ENCODE measurements around the gene TSSC4.

TSSC4 gene

DNA sequence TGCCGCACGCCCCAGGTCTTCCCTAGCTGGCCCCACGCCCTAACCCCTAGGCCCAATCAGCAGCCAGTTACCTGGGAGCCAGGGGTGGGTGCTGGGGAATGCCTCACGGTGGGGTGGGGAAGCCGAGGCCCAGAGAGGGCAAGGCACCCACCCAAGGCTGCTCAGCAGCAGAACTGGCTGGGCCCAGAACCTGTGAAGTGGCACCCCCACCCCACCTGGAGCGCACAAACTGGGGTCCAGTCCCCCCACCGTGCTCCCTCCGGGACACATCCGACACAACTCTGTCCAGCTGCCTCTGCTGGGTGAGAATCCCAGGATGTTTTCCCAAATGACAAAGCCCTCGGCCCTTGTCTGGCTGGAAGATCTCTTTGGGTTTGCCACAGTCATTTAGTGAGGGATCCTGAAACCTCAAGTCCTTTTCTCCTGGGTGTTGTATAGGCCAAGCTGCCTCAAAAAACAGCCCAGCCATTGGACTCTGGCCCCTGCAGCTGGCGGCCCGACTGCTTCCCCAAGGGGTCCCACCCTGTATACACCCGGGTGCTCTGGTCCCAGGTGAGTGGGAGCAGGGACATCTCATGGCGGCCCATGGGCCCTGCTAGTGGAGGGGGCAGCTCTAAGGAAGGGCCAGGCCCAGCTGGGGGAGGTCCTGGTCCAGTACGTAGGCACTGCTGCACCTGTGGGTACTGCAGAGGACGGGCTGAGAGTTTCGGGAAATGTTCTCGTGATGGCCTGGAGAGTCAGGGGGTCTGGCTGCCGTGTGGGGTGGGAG is 20.9 kb downstream of the TSSC4 start:
- TF ChIP-seq SPI1 (IDR thresholded peaks at IDR 0.05; ENCODE audit: borderline replicate concordance, low read depth) = no peak
- TF ChIP-seq REST (IDR thresholded peaks at IDR 0.05; ENCODE audit: insufficient replicate concordance, low read depth) = no peak
- H3K27ac ChIP-seq (replicated peaks) = no peak overlapping the region
- no peaks in the 10 kb centered on the region for H3K27me3 ChIP-seq (ENCODE audit: insufficient read depth, poor library complexity, severe bottlenecking)
- no peak overlapping the region for H3K4me3 ChIP-seq (replicated peaks; ENCODE audit: insufficient read depth, low read length)
- DNase-seq (ENCODE audit: low read depth in 1 of 2, low spot score in 1 of 2) = no peak

GRCh38 chr11:2421996-2422395 is 21.4 kb downstream of the TSSC4 start:
- no peak overlapping the region for H3K27ac ChIP-seq (replicated peaks)
- DNase-seq (ENCODE audit: low read depth in 1 of 2, low spot score in 1 of 2) = no peak
- H3K27me3 ChIP-seq (ENCODE audit: insufficient read depth, poor library complexity, severe bottlenecking) = no peaks in the 10 kb centered on the region
- TF ChIP-seq SPI1 (IDR thresholded peaks at IDR 0.05; ENCODE audit: borderline replicate concordance, low read depth) = no peak
- no peak for TF ChIP-seq POLR2AphosphoS5 (IDR thresholded peaks at IDR 0.05; ENCODE audit: low read depth)
- TF ChIP-seq GABPA (IDR thresholded peaks at IDR 0.05; ENCODE audit: low read depth) = no peak
- TF ChIP-seq, protein P1, sequence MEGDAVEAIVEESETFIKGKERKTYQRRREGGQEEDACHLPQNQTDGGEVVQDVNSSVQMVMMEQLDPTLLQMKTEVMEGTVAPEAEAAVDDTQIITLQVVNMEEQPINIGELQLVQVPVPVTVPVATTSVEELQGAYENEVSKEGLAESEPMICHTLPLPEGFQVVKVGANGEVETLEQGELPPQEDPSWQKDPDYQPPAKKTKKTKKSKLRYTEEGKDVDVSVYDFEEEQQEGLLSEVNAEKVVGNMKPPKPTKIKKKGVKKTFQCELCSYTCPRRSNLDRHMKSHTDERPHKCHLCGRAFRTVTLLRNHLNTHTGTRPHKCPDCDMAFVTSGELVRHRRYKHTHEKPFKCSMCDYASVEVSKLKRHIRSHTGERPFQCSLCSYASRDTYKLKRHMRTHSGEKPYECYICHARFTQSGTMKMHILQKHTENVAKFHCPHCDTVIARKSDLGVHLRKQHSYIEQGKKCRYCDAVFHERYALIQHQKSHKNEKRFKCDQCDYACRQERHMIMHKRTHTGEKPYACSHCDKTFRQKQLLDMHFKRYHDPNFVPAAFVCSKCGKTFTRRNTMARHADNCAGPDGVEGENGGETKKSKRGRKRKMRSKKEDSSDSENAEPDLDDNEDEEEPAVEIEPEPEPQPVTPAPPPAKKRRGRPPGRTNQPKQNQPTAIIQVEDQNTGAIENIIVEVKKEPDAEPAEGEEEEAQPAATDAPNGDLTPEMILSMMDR (IDR thresholded peaks at IDR 0.05; ENCODE audit: insufficient read depth, low read length) = no peak
- TF ChIP-seq REST (IDR thresholded peaks at IDR 0.05; ENCODE audit: insufficient replicate concordance, low read depth) = no peak
- no peak overlapping the region for H3K4me3 ChIP-seq (replicated peaks; ENCODE audit: insufficient read depth, low read length)

DNA sequence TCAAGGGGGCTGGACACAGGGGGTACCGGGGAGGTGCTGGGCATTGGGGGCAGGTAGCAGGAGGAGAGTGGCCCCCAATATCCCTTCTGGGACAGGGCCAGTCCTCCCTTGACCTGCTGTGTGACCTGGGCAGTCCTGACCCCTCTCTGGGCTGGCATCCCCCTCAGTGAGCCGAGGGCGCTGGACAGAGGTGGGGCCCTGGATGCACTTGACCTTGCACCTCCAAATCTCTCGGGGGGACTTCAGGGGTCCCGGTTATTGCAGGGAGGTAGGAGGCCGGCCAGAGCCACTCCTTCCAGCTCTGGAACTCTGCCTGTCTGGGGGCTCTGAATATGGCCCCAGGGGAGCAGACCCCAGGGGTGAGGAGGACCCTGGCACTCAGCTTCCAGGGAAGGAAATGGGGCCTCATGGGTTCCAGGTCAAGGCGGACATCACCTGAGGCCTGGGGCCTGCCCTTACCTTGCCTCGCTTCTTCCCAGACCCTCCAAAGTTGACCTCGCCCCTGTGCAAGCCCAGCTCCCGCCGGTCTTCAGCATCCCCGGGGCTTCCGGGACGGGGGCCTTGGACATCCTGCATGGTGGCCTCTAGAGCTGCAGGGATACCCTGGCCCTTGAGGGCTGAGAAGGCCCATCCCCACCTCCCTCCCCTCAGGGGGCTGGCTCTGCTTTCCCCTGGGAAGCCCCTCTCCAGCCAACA is 22.1 kb downstream of the TSSC4 start:
- H3K27me3 ChIP-seq (ENCODE audit: insufficient read depth, poor library complexity, severe bottlenecking) = no peaks in the 10 kb centered on the region
- DNase-seq (ENCODE audit: low read depth in 1 of 2, low spot score in 1 of 2) = no peak
- TF ChIP-seq SPI1 (IDR thresholded peaks at IDR 0.05; ENCODE audit: borderline replicate concordance, low read depth) (no peak), REST (IDR thresholded peaks at IDR 0.05; ENCODE audit: insufficient replicate concordance, low read depth) (no peak), POLR2AphosphoS5 (IDR thresholded peaks at IDR 0.05; ENCODE audit: low read depth) (no peak), GABPA (IDR thresholded peaks at IDR 0.05; ENCODE audit: low read depth) (no peak)
- TF ChIP-seq, protein P1 (IDR thresholded peaks at IDR 0.05; ENCODE audit: insufficient read depth, low read length) = no peak
- H3K27ac ChIP-seq (replicated peaks) = no peak overlapping the region
- no peak overlapping the region for H3K4me3 ChIP-seq (replicated peaks; ENCODE audit: insufficient read depth, low read length)

All from HL-60 (cell line).